ENCODE measurements around the gene MERTK. TPM values are rescaled to one million over a fixed set of nuclear protein-coding genes. Genes with fewer than 3 reads are reported as not detected.
A peak's percentile ranks its signal among the peaks of the same experiment; 100 is the strongest.

Gene MERTK
- total and polyA plus RNA-seq, 11 donors = 1.9 to 15.2 (median 4.7) TPM

- Histone ChIP-seq H3K9me3 (no peaks in the 10 kb centered on the region), H3K36me3 (peaks cover 0 to 38% (median 15%) of the 10 kb centered on the region in 9 donors), H3K4me1 (peaks cover 0 to 28% (median 12%) of the 10 kb centered on the region in 12 donors), H3K27ac (peak overlapping the region; percentile 2 to 79 (median 55)), H3K27me3 (no peaks in the 10 kb centered on the region), H3K4me3 (no peak overlapping the region)
- ATAC-seq = no peak
- intact Hi-C loops (cut with DNase I) = loop anchor here in 1 of 10 donors (5.0 kb wide), 1 partner anchor 38 kb away; no protein-coding TSS in a partner anchor
- whole genome bisulfite sequencing, 4 donors = 63 to 89% (median 79%) methylated on average over 2 of the region's 2 CpGs
- no peak for DNase-seq
- TF ChIP-seq POLR2A (IDR thresholded peaks at IDR 0.05) = no peak
- no peak for TF ChIP-seq CTCF (IDR thresholded peaks at IDR 0.05)
These were observed 47.3 kb downstream of the MERTK start for GRCh38 chr2:111945444-111946293.

- intact Hi-C loops (cut with DNase I) = loop anchor here in 1 of 10 donors (5.0 kb wide), 1 partner anchor 39 kb away; no protein-coding TSS in a partner anchor
- no peaks in the 10 kb centered on the region for H3K27me3 ChIP-seq
- 42 to 46% (median 43%) methylated on average over 9 of the region's 9 CpGs for WGBS, 4 donors
- peak overlapping the region; percentile 2 to 80 (median 55) for H3K27ac ChIP-seq
- peak; percentile 49 to 95 (median 92) for ATAC-seq
- peaks cover 0 to 38% (median 15%) of the 10 kb centered on the region in 9 donors for H3K36me3 ChIP-seq
- TF ChIP-seq CTCF (IDR thresholded peaks at IDR 0.05) (no peak), POLR2A (IDR thresholded peaks at IDR 0.05) (no peak)
- H3K4me3 ChIP-seq = no peak overlapping the region
- peaks cover 0 to 28% (median 12%) of the 10 kb centered on the region in 12 donors for H3K4me1 ChIP-seq
- peak in 4 of 5 donors; percentile 25 to 48 (median 36) for DNase-seq
- no peaks in the 10 kb centered on the region for H3K9me3 ChIP-seq
These were observed 48.1 kb downstream of the MERTK start for GRCh38 chr2:111946294-111947114.

GRCh38 chr2:111947219-111947618, 48.8 kb downstream of the MERTK start:
- H3K27me3 ChIP-seq = no peaks in the 10 kb centered on the region
- peak overlapping the region in 8 of 12 donors; percentile 26 to 80 (median 59) for H3K27ac ChIP-seq
- DNase-seq (no peak), ATAC-seq (no peak)
- peaks cover 0 to 41% (median 18%) of the 10 kb centered on the region in 9 donors for H3K36me3 ChIP-seq
- H3K4me1 ChIP-seq = peaks cover 0 to 31% (median 12%) of the 10 kb centered on the region in 12 donors
- WGBS, 4 donors = 90 to 95% (median 94%) methylated on average over 11 of the region's 11 CpGs
- intact Hi-C loops (cut with DNase I) = loop anchor here in 1 of 10 donors (5.0 kb wide), 1 partner anchor 40 kb away; no protein-coding TSS in a partner anchor
- TF ChIP-seq CTCF (IDR thresholded peaks at IDR 0.05) (no peak), POLR2A (IDR thresholded peaks at IDR 0.05) (no peak)
- H3K4me3 ChIP-seq = no peak overlapping the region
- no peaks in the 10 kb centered on the region for H3K9me3 ChIP-seq
